ENCODE results near the gene TECPR2.
"Not testable (repeated sequence)": the region's sequence is repeated elsewhere in the genome, so short reads cannot be mapped to it uniquely, and the experiment has no call there.

Gene TECPR2

DNA sequence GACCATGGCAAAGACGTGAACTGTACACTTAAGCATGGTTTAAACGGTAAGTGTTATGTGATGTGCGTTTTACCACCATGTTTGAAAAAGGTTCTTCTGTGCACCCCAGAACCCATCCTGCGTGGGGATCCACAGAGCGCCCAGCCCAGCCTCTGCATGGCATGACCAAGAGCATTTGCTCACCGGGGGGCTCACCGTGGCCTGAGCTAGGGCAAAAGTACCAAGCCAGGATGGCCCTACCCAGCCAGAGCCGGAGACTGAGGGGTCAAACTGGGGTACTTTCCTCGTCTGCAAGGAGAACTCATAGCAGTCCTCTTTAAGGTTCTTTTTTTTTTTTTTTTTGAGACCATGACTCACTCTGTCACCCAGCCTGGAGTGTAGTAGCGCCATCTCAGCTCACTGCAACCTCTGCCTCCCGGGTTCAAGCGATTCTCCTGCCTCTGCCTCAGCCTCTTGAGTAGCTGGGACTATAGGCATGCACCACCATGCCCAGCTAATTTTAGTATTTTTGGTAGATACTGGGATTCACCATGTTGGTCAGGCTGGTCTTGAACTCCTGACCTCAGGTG is 163.3 kb downstream of the TECPR2 start:
- peaks cover 26% of the 10 kb centered on the region for H3K4me1 Mint-ChIP-seq (ENCODE audit: low read depth)
- no peaks in the 10 kb centered on the region for H3K36me3 Mint-ChIP-seq
- peak overlapping the region; percentile 91 for H3K4me3 Mint-ChIP-seq
- H3K27me3 Mint-ChIP-seq: no peaks in the 10 kb centered on the region
- no peaks in the 10 kb centered on the region for H3K9me3 Mint-ChIP-seq (ENCODE audit: low read depth)
- peak overlapping the region; percentile 37 for H3K27ac Mint-ChIP-seq

DNA sequence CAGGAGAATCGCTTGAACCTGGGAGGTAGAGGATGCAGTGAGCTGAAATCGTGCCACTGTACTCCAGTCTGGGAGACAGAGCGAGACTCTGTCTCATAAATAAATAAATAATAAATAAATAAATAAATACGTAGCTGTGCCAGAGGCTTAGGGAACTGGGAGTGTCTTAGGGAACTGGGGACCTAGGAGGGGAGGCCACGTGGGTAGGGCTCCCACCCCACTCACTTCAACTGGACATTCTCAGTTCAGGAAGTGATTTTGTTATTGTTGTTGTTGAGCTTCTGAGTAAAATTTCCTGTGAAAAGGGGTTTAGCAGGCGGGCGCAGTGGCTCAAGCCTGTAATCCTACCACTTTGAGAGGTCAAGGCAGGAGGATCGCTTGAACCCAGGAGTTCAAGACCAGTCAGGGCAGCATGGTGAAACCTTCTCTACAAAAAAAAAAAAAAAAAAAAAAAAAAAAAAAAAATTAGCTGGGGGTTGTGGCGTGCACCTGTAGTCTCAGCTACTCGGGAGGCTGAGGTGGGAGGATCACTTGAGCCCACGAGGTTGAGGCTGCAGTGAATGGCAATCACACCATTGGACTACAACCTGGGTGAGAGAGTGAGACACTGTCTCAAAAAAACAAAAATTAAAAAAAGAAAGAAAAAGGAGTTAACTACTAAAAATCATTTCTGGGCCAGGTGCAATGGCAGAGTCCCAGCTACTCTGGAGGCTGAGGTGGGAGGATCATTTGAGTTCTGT is 165.9 kb downstream of the TECPR2 start:
- peaks cover 19% of the 10 kb centered on the region for H3K4me1 Mint-ChIP-seq (ENCODE audit: low read depth)
- no peaks in the 10 kb centered on the region for H3K27me3 Mint-ChIP-seq
- H3K9me3 Mint-ChIP-seq (ENCODE audit: low read depth): no peaks in the 10 kb centered on the region
- H3K4me3 Mint-ChIP-seq: no peak overlapping the region
- no peak overlapping the region for H3K27ac Mint-ChIP-seq
- no peaks in the 10 kb centered on the region for H3K36me3 Mint-ChIP-seq

DNA sequence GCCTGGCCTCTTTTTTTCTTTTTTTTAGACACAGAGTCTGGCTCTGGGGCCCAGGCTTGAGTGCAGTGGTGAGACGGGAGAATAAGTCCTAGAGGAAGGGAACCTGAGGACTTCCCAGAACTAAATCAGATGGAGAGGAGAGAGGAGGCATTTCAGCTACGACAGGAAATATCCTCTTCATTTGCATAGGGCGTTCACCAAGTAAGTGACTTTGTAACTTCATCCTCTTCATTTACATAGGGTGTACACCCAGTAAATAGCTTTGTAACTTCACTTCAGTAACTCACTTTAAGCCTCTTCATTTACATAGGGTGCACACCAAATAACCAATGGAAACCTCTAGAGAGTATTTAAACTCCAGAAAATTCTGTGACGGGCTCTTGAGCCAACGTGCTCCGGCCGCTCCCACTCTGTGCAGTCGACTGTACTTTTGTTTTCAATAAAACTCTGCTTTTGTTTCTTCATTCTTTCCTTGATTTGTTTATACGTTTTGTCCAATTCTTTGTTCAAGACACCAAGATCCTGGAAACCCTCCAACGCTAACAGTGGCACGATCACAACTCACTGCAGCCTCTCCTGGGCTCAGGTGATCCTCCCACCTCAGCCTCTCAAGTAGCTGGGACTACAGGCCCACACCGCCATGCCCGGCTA is 168.2 kb downstream of the TECPR2 start:
- no peak overlapping the region for H3K27ac Mint-ChIP-seq
- H3K4me1 Mint-ChIP-seq (ENCODE audit: low read depth): peaks cover under 1% of the 10 kb centered on the region
- H3K27me3 Mint-ChIP-seq: no peaks in the 10 kb centered on the region
- no peaks in the 10 kb centered on the region for H3K9me3 Mint-ChIP-seq (ENCODE audit: low read depth)
- no peaks in the 10 kb centered on the region for H3K36me3 Mint-ChIP-seq
- H3K4me3 Mint-ChIP-seq: no peak overlapping the region

DNA sequence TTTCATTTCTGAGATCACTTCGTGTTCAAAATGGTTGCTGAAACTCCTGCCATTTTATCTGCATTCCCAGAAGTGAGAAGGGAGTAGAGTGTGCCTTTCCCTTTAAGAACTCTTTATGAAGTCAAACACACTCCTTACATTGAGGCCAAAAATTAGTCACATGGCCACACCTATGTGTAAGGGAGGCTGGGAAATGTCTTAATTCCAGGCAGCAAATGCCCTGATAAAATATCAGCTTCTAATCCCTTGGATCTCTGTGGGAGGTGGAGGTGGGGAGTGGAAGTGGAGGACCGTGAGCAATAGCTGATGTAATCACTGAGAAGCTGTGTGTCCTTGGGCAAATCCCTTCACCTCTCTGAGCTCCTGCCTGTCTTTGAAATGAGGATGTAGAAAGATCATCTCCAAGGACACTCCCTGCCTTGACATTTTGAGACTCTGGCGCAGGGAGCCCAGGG is 169.5 kb downstream of the TECPR2 start:
- H3K4me1 Mint-ChIP-seq (ENCODE audit: low read depth): no peaks in the 10 kb centered on the region
- H3K9me3 Mint-ChIP-seq (ENCODE audit: low read depth): no peaks in the 10 kb centered on the region
- no peaks in the 10 kb centered on the region for H3K36me3 Mint-ChIP-seq
- no peak overlapping the region for H3K27ac Mint-ChIP-seq
- H3K4me3 Mint-ChIP-seq: no peak overlapping the region
- no peaks in the 10 kb centered on the region for H3K27me3 Mint-ChIP-seq

DNA sequence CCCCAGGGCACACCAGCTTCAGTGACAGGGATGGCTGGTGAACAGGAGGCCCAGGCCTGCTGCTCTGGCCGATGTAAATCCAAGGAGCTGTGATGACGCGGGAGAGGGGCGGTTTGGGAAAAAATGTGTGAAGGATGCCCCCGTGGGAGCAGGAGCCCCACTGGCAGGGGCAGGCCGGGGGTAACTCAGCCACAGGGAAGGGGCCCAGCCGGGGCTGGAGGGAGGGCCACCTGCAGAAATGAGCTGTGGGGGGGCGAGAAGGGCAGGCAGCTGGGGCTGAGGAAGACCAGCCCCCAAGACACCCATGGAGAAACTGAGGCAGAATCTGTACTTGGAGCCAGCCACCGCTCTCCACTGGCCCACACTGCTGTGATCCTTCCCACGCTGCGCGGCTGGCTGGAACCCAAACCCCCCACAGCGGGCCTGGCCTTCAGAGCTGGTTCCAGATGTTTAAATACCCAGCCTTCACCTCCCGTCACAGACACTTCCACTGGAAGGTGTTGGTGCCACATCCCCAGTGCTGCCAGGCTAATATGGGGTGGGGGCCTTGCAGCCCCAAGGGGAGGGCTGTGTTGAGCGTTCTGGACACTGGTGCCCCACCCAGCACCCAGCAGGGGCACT is 175.3 kb downstream of the TECPR2 start:
- Mint-ChIP-seq H3K27ac (no peak overlapping the region), H3K27me3 (no peaks in the 10 kb centered on the region), H3K4me1 (ENCODE audit: low read depth) (no peaks in the 10 kb centered on the region), H3K4me3 (no peak overlapping the region), H3K36me3 (no peaks in the 10 kb centered on the region), H3K9me3 (ENCODE audit: low read depth) (no peaks in the 10 kb centered on the region)

DNA sequence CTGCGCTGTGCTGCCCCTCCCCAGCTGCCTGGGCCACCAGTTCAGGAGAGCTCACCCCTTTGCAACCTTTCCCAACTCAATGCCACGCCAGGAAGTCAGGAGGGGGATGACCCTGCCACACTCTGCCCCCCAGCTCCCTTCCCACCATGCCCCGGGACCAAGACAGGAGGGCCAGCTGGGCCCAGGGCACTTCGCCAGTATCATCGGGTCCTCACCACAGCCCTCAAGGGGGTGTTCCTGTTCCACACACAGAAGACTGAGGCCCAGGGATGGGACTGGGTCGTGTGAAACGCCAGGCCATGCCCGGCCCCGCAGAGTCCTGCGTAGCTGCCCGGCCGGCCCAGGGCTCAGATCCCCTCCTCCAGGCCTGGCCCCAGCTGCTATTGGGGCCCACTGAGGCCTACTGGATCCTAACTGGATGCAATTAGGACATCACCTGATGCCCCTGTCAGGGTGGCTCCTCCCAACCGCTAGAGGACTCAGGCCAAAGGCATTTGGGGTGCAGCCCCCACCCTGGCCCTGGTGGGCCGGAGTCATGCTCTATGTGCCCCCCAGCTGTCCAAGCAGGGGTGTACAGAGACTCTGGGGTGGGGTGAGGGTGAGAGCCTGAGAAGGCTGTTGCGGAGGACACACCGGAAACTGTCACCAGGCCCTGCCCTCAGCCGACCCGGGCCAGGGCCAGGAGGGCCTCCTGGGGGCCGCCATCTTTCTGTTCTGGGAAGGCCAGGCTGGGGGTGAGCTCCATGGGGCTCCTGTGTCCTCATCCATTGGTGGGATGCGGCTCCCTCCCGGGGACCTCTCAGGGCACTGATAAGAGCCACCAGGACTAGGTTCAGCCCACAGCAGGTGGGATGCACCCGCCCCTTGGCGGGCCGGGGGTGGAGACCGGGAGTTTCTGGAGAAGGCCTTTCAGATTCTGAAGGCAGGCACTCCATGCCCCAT is 176.1 kb downstream of the TECPR2 start:
- Mint-ChIP-seq H3K27me3 (no peaks in the 10 kb centered on the region), H3K9me3 (ENCODE audit: low read depth) (no peaks in the 10 kb centered on the region)

DNA sequence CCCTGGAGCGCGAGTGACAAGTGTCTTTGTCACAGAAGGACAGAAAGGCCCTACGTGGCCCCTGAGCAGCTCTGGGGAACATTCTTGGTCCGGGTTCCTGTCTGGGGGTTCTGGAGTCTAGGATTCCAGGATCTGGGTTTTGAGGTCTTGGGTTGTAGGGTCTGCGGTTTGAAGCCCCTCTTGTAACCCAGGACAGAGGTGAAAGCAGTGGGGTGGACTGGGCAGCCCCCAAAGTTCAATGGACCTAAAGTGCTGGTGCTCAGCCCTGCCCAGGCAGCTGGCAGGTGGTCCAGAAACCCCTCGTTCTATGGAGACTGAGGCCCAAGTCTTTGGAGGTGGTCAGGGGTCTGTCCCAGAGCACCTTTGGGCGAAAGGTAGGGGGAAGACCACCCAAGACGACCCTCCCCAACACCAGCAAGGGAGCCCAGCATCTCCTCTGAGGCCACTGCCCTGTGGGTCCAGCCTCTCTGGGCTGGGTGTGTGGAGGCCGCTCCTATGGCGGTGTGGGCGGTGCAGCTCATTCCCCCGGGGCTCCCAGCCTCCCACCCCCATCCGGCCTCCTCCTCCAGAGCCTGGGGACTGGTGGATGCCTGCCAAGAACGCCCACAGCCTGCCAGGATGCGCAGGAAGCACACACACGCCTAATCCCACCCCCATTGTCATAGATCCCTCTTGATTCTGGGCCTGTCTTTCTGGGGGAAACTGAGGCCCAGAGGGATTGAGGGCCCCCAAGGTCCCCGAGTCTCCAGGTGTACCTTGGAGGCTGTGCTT is 177.0 kb downstream of the TECPR2 start:
- no peak overlapping the region for H3K27ac Mint-ChIP-seq
- H3K36me3 Mint-ChIP-seq: no peaks in the 10 kb centered on the region
- no peaks in the 10 kb centered on the region for H3K27me3 Mint-ChIP-seq
- H3K4me1 Mint-ChIP-seq (ENCODE audit: low read depth): no peaks in the 10 kb centered on the region
- no peak overlapping the region for H3K4me3 Mint-ChIP-seq
- no peaks in the 10 kb centered on the region for H3K9me3 Mint-ChIP-seq (ENCODE audit: low read depth)

More for the DNA sequence above, 176.1 kb downstream of the TECPR2 start:
- H3K27ac Mint-ChIP-seq: no peak overlapping the region
- H3K4me3 Mint-ChIP-seq: no peak overlapping the region
- no peaks in the 10 kb centered on the region for H3K36me3 Mint-ChIP-seq
- H3K4me1 Mint-ChIP-seq (ENCODE audit: low read depth): no peaks in the 10 kb centered on the region

DNA sequence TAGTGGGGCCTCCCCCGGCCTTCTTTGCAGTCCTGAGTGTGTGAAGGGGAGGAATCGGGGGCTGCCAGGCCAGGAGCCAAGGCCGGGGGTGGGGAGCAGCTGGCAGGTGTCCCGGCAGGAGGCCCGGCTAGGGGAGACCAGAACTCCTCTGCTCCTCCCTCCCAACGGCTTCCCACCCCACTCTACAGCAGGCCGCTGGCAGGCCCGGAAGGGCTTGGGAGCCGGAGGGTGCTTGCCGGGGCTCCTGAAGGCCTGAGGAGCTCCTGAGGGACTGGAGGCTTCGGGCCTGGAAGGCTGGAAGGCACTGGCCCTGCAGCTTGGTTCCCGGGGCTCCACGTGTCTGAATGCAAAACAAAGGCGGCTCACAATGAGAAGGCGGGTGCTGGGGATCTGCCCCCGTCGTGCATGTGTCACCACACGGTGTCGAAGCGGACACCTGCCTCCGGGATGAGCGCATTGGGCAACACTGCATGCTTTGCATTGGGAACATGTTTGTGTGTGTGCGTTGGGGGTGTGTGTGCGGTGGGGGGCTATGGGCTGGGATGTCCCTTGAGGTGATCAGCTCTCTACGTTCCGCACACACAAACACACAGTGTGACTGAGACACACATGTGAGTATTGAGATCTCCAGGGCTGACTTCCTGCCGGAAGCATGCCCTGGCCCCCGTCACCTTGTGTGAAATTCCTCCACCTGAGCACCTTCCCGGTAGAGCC is 177.7 kb downstream of the TECPR2 start:
- Mint-ChIP-seq H3K4me3 (no peak overlapping the region), H3K9me3 (ENCODE audit: low read depth) (no peaks in the 10 kb centered on the region), H3K27ac (no peak overlapping the region), H3K4me1 (ENCODE audit: low read depth) (peaks cover 3% of the 10 kb centered on the region), H3K36me3 (no peaks in the 10 kb centered on the region), H3K27me3 (peaks cover 3% of the 10 kb centered on the region)

DNA sequence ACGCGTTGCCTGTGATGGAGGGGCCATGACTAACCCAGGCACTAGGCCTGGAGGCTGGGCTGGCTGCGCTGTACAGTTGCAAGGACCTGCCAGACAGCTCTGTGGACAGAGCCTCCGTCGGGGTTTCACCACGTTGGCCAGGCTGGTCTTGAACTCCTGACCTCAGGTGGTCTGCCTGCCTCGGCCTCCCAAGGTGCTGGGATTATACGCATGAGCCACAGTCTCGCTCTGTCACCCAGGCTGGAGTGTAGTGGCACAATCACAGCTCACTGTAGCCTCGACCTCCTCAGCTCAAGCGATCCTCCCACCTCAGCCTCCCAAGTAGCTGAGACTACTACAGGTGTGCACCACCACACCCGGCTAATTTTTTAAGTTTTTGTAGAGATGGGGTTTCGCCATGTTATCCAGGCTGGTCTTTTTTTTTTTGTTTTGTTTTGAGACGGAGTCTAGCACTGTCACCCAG is 178.3 kb downstream of the TECPR2 start:
- not testable (repeated sequence) for H3K27ac Mint-ChIP-seq; H3K27me3 Mint-ChIP-seq; H3K9me3 Mint-ChIP-seq (ENCODE audit: low read depth); H3K4me3 Mint-ChIP-seq; H3K4me1 Mint-ChIP-seq (ENCODE audit: low read depth); H3K36me3 Mint-ChIP-seq

DNA sequence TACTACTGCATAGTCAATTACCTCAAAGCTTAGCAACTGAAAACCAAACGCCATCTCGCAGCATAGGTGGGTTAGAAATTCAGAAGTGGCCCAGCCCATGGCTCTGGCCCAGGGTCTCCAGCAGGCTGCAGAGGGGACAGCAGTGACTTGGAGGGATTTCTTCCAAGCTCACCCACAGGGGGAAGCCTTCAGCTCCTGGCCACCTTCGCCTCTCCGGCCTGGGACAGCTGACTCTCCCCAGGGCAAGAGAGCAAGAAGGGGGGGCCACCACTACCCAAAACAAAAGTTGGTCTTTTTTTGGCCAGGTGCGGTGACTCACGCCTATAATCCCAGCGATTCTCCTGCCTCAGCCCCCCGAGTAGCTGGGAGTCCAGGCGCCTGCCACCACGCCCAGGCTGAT is 179.0 kb downstream of the TECPR2 start:
- no peak overlapping the region for H3K27ac Mint-ChIP-seq
- peaks cover 9% of the 10 kb centered on the region for H3K27me3 Mint-ChIP-seq
- no peak overlapping the region for H3K4me3 Mint-ChIP-seq
- H3K4me1 Mint-ChIP-seq (ENCODE audit: low read depth): peaks cover 3% of the 10 kb centered on the region
- H3K9me3 Mint-ChIP-seq (ENCODE audit: low read depth): no peaks in the 10 kb centered on the region
- H3K36me3 Mint-ChIP-seq: no peaks in the 10 kb centered on the region

DNA sequence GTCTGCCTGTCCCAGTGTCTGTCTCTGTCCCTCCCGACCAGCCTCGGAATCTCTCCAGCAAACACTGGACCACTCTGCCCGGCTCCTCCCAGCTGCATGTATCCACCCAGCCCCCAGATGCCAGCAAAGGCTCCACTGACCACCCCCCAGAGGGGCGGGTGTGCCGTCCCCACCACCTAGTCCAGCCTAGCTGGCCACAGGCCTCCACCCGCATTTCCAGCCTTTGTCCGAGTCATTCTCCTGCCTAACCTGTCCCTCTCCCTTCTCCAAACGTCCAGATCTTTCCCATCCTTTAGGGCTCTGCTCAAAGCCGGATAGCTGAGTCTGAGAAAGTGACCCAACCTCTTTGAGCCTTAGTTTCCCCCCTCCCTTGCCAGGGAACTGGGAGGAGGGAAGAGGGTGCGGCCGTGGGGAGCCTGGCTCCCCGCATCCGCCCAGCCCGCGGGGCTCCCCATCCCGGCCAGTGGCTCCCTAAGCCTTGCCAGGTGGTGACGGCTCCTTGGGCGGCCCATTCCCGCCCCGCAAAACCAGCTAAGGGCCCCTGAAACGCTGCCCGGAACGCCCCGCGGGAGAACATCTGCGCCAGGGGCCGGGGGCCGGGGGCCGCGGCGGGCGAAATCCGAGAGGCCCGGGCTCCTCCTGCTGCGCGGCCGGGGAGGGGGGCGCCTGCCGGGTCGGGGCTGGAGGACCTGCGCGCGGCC is 181.5 kb downstream of the TECPR2 start:
- H3K9me3 Mint-ChIP-seq (ENCODE audit: low read depth): no peaks in the 10 kb centered on the region
- peaks cover 3% of the 10 kb centered on the region for H3K4me1 Mint-ChIP-seq (ENCODE audit: low read depth)
- H3K36me3 Mint-ChIP-seq: no peaks in the 10 kb centered on the region
- H3K27ac Mint-ChIP-seq: no peak overlapping the region
- H3K4me3 Mint-ChIP-seq: peak overlapping the region; percentile 49
- peaks cover 11% of the 10 kb centered on the region for H3K27me3 Mint-ChIP-seq

DNA sequence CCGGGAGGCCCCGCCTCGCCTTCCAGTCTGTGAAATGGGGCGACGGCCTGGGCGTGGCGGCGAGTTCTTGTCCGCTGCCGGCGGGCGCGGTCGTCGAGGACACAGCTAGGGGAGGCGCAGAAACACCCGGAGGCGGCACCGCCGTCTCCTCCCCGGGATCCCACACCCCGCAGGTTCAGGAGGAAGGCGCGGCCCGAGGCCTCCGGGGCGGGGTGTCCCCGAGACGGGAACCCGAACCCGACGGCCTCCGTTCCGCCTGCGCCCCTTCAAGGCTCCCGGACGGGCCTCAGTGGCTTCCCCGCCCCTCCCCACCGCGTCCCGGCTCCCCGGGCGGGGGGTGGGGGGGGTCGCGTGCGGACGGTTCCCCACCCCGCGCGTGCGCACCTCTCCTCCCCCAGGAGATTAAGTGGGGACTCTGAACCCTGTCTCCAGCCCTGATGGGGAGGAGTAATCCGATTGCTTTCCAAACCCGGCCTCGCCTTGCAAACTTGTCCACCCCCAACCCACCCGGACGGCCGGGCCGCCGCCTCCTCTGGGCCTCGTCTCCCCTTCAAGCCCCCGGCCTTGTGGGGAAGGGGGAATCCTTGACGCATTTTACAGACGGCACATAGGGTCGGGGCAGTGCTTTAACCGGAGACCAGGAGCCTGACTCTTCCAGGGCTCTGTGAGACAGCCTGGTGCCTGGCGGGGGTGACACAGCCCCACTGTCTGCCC is 182.2 kb downstream of the TECPR2 start:
- no peaks in the 10 kb centered on the region for H3K36me3 Mint-ChIP-seq
- H3K4me3 Mint-ChIP-seq: peak overlapping the region; percentile 68
- no peak overlapping the region for H3K27ac Mint-ChIP-seq
- peaks cover 3% of the 10 kb centered on the region for H3K4me1 Mint-ChIP-seq (ENCODE audit: low read depth)
- peaks cover 11% of the 10 kb centered on the region for H3K27me3 Mint-ChIP-seq
- H3K9me3 Mint-ChIP-seq (ENCODE audit: low read depth): no peaks in the 10 kb centered on the region
